Posterior vena cava (tissue), 2 donors: ENCODE results near the gene C11orf68. TPM values are rescaled to one million over a fixed set of nuclear protein-coding genes. Genes with fewer than 3 reads are reported as not detected.

ENCODE experiments used
- DNase-seq: peaks from one replicate; pipeline ENCODE4 v3.0.0-alpha.2; 2020; ENCODE audit warnings: low spot score
- intact Hi-C, 2 donors: fragments of 100-400 bp; cut with DNase I; formaldehyde crosslinking; loops; one replicate each; pipeline versions ENCODE4 v1.14.1 to v1.14.2; 2022 to 2023
- total RNA-seq, 2 donors: library from RNA; stranded (reverse); fragmentation: NEBNext Ultra II Directional; extraction: Animal tissue kit (Norgen Biotek cat#: 25700); gene quantifications; one replicate each; pipeline ENCODE4 v1.2.1, GENCODE V29; 2021
- donor health status: DM: yes; HTN: yes; CAD: no.
- donor health status: DM: yes; HTN: yes; CAD: no.

C11orf68 gene
- total RNA-seq, 2 donors from 2014 or later: 35.7 to 36.0 TPM

DNA sequence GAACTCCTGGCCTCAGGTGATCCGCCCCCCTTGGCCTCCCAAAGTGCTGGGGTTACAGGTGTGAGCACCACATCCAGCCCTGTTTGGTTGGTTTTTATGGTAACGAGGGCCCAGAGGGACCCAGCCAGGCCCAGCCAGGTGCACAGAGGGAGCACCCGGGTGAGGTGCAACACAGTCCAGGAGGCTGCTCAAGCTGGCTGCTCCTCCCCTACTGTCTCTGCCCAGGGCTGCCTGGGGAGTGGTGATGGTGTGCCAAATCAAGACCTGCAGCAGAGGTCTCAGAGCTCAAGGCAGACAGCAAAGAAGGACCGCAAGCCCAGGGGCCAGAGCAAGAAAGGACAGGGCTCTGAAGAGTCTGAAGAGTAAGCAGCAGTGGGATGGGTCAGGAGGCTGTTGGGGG is 27.8 kb upstream of the C11orf68 start:
- no peak for DNase-seq

DNA sequence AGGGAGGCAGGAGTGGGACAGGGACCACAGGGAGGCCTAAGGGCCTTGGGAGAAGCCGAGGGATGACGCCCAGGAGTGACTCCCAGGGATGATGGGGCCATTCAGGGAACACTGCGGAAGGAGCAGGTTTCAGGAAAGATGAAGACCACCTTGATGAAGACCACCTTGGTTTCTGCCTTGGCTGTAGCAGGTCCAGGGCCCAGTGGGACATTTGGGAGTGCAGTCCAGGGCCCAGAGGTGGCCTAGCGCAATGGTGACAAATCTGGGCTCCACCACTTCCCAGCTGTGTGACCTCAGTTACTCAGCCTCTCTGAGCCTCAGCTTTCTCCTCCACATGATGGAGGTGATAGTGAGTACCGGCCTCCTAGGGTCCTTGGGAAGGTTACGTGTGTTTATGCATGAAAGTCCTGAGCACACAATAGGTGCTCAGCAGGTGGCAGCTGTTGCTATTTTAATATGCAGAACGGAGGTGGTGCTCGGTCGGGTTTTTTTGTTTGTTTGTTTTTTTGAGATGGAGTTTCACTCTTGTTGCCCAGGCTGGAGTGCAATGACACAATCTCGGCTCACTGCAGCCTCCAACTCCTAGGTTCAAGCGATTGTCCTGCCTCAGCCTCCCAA is 27.2 kb upstream of the C11orf68 start:
- intact Hi-C loops: no loop called here
- no peak for DNase-seq

More for the DNA sequence above, 27.8 kb upstream of the C11orf68 start:
- intact Hi-C loops: no loop called here

DNA sequence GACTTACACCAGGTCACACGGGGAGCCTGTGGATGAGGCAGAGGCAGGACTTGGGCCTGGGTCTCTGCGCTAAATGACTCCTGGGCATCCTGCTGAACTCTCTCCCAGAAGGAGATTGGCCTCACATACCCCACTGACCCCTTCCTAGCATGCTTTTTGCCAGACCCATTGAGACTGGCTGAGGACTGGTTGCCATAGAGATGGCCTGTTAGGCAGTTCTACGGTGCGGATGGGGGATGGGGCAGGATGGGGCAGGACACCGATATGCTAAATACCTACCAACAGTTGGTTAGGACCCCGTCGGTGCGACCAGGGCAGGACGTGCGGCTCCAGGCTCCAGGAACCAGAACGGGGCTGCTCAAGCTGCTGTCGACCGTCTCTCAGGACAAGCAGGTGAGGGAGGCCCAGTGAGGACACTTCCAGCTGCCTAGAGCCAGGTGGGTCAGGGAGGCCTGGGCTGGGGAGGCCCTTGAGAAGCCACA is 26.6 kb upstream of the C11orf68 start, which contains the start of gene TSGA10IP:
Gene TSGA10IP (plus strand): TSS at position 51 of the 482 bp plus-strand sequence. CDS start 196 bp downstream, at position 247.
- intact Hi-C loops: no loop called here
- no peak for DNase-seq

DNA sequence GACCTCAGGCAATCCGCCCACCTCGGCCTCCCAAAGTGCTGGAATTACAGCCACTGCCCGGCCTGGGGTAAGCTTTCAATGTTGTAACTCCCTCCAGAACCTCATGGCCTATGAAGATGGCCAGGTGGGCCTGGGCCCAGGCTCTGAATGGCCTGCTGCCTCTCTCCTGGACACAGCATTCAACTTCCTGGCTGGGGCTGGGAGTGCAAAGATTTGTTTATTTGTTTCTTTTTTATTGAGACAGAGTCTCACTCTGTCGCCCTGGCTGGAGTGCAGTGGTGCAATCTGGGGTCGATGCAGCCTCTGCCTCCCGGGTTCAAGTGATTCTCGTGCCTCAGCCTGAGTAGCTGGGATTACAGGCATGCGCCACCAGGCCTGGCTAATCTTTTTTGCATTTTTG is 25.9 kb upstream of the C11orf68 start:
- intact Hi-C loops: loop anchor here in 1 of 2 donors (5.0 kb wide), 1 partner anchor 1008 kb away; no protein-coding TSS in a partner anchor
- no peak for DNase-seq

DNA sequence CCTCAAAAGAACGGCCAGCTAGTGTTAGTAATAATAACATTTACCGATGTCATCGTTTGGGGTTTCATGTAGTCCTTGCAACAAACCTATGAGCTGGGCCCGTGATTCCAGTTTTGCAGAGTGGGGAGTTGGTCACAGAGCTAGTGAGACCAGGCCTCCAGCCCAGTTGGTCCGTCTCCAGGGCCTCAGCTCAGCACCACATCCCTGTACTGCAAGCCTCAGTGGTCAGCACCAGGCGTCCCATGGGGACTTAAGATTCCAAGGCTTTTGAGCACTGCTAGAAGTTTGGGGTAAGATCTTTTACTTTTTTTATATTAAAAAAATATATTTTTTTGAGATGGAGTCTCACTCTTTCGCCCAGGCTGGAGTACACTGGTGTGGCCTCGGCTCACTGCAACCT is 25.3 kb upstream of the C11orf68 start:
- DNase-seq: no peak

DNA sequence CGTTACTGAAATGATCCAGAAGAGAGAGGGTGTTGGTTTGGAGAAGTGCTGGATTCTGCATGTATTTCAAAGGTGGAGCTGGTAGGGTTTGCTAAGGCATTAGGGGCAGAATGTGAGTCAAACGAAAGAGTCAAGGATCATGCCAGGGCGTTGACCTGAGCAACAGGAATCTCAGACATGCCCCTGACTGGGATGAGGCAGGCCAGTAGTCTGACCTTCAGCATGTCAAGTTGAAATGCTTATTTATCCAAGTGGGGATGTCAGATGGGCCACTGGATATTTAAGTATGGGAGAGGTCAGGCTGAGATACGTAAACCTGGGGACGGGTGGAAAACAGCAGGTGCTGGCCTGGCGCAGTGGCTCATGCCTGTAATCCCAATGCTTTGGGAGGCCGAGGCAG is 23.7 kb upstream of the C11orf68 start:
- DNase-seq: no peak
- intact Hi-C loops: loop anchor here in 1 of 2 donors (5.0 kb wide), 1 partner anchor 1010 kb away; no protein-coding TSS in a partner anchor

More for the DNA sequence above, 25.3 kb upstream of the C11orf68 start:
- intact Hi-C loops: loop anchor here in 1 of 2 donors (5.0 kb wide), 1 partner anchor 1008 kb away; no protein-coding TSS in a partner anchor

DNA sequence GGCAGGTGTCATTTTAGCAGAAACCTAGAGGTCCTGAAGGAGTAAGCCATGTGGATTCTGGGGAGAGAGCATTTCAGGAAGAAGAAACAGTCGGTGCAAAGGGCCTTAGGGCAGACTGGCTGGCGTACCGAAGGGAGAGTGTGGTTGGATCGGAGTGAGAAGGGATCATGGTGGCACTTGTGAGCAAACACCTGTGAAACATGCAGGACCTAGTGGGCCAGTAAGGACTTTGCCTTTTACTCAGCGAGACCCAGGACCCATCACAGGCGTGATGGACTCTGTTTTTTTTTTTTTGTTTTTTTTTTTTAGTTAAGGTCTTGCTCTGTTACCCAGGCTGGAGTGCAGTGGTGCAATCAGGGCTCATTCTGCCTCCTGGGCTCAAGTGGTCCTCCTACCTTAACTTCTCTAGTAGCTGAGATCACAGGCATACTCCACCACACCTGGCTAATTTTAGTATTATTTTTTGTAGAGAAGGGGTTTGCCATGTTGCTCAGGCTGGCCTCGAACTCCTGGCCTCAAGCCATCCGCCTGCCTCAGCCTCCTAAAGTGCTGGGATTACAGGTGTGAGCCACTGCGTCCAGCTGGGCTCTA is 23.0 kb upstream of the C11orf68 start:
- intact Hi-C loops: loop anchor here in 1 of 2 donors (5.0 kb wide), 1 partner anchor 1010 kb away; no protein-coding TSS in a partner anchor
- no peak for DNase-seq

DNA sequence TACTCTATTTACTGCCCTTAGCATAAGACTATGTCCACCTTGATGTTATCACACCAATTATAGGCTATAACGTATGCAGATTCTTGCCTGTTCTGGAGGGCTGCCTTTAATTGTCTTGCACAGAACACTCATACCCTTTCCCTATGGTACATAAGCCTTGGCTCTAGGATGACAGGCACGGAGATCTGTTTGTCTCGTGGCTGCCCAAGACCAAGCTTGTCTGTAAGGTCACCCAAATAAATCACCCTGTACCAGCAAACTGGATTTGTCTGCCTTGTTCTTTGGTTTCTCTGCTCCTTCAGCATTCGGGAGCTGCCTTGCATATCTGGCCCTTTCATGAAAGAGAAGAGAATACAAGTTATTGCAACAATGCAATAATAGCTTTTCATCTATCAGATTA is 18.9 kb upstream of the C11orf68 start:
- DNase-seq: no peak
- intact Hi-C loops: no loop called here

DNA sequence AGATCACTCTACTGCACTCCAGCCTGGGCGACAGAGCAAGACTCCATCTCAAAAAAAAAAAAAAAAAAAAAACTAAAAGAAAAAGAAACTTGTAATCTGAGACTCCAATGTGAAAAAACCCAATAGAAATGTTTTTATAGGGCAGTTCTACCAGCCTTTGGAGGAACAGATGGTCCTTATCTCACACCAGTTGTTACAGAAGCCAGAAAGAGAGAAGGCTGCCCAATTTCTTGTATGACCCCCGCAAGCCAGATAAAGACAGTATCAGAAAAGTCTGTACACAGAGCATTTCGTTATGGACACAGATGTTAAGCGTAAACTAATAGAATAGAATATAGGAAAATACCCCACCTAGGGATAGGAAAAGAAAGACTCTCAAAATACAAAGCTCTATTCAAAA is 15.2 kb upstream of the C11orf68 start:
- intact Hi-C loops: no loop called here
- DNase-seq: no peak

DNA sequence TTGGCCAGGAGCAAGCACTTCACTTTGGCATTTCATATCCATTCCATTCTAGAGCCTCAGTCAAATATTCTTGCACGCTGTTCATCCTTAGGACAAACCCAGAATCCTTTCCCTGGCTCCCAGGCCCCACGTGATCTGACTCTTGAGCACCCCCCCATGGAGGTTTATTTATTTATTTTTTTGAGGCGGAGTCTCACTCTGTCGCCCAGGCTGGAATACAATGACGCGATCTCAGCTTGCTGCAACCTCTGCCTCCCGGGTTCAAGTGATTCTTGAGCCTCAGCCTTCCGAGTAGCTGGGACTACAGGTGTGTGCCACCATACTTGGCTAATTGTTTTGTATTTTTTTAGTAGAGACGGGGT is 13.7 kb upstream of the C11orf68 start:
- intact Hi-C loops: no loop called here
- DNase-seq: no peak

DNA sequence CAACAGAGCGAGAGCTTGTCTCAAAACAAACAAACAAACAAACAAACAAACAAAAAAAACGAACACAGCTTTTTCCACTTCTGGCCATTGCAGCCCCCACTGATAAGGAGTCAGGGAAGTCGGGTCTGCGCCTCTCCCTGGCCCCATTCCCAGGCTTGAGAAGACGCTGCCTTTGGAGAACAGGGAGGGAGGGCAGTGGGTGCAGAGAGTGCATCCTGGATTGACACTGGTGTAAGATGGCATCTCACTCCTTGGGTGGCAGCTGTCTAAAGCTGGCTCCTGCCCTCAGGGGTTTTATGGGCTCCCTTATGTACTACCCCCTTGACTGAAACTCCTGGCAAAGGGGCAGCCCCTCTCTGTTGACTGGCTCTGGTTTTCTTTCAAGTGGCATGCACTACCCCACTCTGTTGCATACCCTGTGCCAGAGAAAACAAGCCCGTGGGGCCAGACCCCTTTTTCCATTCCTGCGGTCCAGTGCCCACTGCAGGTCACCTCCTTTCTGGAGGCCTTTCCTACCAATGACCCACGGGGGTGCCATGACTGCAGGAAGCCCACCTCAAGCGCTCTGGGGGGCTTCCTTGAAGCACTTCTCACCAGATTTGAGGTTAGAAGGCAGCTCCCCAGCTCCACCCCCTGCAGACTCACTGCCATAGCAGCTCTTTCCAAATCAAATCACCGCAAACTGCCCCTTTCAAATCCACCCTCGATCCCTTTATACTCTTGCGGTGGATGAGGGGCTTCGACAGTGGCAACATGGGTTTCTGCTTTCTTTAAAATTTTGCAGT is 13.1 kb upstream of the C11orf68 start:
- intact Hi-C loops: no loop called here
- no peak for DNase-seq

DNA sequence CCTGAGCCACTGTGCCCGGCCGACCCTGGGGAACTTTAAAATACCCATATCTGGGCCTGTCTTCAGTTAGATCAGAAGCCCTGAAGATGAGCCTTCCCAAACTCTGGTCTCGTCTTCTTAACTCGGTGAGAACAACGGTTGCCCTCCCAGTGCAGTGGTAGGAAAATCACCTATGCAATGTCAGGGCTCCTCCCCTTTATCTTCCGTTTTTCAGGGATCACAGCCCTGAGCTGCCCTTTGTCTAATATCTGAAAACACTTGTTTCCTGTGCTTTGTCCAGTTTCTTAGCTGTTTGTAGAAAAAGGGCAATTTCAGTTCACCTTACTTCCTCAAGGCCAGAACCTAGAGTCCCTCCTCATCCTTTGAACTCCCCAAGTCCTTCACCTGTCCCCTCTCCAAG is 9.8 kb upstream of the C11orf68 start:
- DNase-seq: no peak
- intact Hi-C loops: no loop called here

DNA sequence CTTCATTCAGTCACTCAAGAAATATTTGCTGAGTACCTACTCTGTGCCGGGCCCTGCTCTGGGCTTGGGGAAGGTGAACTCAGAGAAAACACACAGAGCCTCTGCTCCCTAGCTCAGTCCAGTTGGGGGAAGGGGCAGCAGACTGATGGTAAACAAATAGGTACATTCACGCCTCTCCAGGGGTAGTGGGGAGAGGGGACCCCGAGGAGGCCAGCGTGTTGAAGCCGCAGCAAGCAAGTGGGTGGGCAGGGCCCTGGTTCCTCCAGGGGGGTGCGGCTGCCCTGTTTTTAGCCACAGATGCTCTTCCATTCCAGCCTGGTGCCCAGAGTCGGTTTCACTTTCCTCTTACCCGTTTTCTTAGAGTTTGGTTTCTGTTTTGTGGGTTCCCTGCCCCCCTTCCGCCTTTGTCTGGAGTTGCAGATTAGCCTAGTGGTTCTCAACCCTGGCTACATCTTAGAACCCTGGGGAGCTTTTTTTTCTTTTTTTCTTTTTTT is 9.1 kb upstream of the C11orf68 start:
- intact Hi-C loops: no loop called here
- DNase-seq: peak; percentile 81

DNA sequence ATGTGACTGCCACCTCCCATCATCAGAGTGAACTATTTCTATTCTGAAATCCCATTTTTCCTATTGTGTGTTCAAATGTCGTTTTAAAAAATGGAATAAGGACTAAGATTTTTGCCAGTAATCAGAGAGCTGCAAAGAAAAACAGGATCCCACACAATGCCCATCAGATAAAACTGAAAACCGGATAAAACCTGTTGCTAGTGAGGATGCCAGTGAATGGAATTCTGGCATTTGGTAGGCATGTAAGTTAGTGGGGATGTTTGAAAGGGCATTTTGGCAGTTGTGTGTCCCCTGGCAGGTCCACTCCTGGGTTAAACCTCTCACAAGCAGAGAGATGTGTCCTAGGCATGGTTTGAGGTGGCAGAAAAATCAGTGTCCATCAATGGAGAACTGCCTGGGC is 6.5 kb upstream of the C11orf68 start:
- DNase-seq: no peak
- intact Hi-C loops: no loop called here

DNA sequence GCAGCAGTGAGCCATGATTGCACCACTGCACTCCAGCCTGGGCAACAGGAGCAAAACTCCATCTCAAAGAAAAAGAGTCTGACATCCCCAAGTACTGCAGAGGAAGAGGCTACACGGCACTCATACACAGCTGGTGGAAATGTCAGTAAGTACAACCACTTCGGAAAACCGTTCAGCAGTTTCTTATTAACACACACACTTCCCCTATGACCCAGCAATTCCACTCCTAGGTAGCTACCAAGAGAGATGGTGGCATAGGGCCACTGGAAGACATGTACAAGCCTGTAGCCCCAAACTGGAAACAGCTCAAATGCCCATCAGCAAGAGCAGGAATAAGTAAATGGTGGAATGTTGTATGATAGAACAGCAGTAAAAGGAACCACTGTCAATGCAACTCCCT is 3.7 kb upstream of the C11orf68 start:
- no peak for DNase-seq
- intact Hi-C loops: loop anchor here in 1 of 2 donors (5.0 kb wide), 2 partner anchors 40 to 55 kb away; partner anchors contain the start of gene SART1

DNA sequence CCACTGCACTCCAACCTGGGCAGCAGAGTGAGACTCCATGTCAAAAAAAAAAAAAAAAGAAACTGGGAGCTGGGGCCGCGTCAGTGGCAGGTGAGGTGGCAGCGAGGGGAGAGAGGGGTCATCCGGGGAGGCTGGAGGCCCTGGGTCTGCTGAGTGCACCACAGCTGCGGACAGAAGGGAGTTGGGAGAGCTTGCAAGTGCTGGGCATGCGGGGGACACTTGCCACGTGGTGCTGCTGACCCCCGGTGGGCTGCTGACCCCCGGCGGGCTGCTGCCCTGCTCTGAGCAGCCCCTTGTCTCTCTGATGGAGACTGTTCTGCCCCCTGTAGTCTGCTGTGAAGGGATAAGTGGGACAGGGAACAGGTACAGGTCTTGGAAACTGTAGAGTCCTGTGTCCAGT is 3.0 kb upstream of the C11orf68 start:
- intact Hi-C loops: loop anchor here in 1 of 2 donors (5.0 kb wide), 2 partner anchors 40 to 55 kb away; partner anchors contain the start of gene SART1
- DNase-seq: no peak

DNA sequence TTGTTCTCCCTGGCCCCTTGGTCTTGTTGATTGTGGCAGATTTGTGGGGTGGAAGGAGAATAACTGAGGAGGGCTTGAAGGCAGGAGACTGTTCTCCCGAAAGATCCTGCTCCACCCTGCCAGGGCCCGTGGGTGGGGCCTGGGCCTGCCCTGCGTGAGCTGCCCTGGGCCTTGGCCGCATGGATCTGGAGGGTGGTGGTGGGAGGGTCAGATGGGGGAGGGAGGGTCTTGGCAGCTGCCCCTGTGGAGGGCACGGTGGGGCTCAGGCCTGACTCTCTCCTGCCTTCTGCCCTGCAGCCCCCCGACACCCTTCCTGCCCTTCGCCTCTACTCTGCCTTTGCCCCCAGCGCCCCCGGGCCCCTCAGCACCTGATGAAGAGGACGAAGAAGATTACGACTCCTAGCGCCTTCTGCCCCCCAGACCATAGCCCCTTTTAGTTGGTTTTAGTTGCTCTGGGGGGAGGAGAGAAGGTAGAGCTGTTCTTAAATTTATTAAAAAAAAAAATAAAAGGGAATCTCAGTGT is 2.2 kb upstream of the C11orf68 start:
- DNase-seq: no peak
- intact Hi-C loops: loop anchor here in 1 of 2 donors (5.0 kb wide), 2 partner anchors 41 to 56 kb away; partner anchors contain the start of gene SART1

DNA sequence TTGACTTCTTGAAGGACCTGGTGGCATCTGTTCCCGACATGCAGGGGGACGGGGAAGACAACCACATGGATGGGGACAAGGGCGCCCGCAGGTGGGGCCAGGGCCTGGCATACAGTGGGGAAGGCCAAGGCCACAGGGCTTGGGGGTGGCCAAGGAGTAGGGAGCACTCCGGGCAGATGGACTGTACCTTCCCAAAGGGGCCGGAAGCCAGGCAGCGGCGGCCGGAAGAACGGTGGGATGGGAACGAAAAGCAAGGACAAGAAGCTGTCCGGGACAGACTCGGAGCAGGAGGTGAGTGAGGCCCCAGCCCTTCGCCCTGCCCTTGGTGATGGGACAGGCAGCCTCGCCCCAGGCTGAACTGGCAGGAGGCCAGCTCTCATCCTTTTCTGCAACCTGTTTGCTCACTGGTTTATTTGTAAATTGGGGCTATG is 1.5 kb upstream of the C11orf68 start:
- intact Hi-C loops: loop anchor here in 1 of 2 donors (5.0 kb wide), 2 partner anchors 42 to 57 kb away; partner anchors contain the start of gene SART1
- DNase-seq: peak; percentile 77
